DOHH2 (cell line): ENCODE results near the gene GGA1.
"Not testable (repeated sequence)": the region's sequence is repeated elsewhere in the genome, so short reads cannot be mapped to it uniquely, and the experiment has no call there.

Experiments used
- H3F3A ChIP-seq: fragments of 200-600 bp; sonication (generic), shearing (Covaris generic); 2 replicates; pipeline ENCODE4 v1.6.0; 2016; ENCODE audit warnings: antibody characterized with exemption, mild to moderate bottlenecking; ENCODE audit not compliant: control insufficient read depth, insufficient read depth
- H3K27ac ChIP-seq: fragments of 200-600 bp; sonication (generic); 2 replicates; pipeline ENCODE4 v1.5.1; 2014; ENCODE audit warnings: low read depth, mild to moderate bottlenecking, low read length, moderate library complexity
- H3K27me3 ChIP-seq: fragments of 200-600 bp; sonication (generic); 2 replicates; pipeline ENCODE4 v1.6.1; 2014; ENCODE audit warnings: mild to moderate bottlenecking, low read length, mixed read lengths; ENCODE audit not compliant: control insufficient read depth
- H3K36me3 ChIP-seq: fragments of 200-600 bp; sonication (generic); 2 replicates; pipeline ENCODE4 v1.6.1; 2014; ENCODE audit warnings: mild to moderate bottlenecking, low read length, moderate library complexity, mixed read lengths; ENCODE audit not compliant: control insufficient read depth
- H3K4me1 ChIP-seq: fragments of 200-600 bp; sonication (generic); 2 replicates; pipeline ENCODE4 v1.6.1; 2014; ENCODE audit warnings: mild to moderate bottlenecking, low read length, mixed read lengths; ENCODE audit not compliant: control insufficient read depth
- H3K4me2 ChIP-seq: fragments of 200-600 bp; sonication (generic); 2 replicates; pipeline ENCODE4 v1.6.0; 2014; ENCODE audit warnings: mild to moderate bottlenecking, low read length, moderate library complexity
- H3K4me3 ChIP-seq: fragments of 200-600 bp; sonication (generic); 2 replicates; pipeline ENCODE4 v1.5.1; 2014; ENCODE audit warnings: mild to moderate bottlenecking, low read length, mixed read lengths
- H3K79me2 ChIP-seq: fragments of 200-600 bp; sonication (generic); 2 replicates; pipeline ENCODE4 v1.6.1; 2014; ENCODE audit warnings: mild to moderate bottlenecking, low read length, mixed read lengths; ENCODE audit not compliant: control insufficient read depth
- H3K9me2 ChIP-seq: fragments of 200-600 bp; sonication (generic); replicated peaks from 2 replicates; pipeline ENCODE4 v1.6.1; 2014; ENCODE audit warnings: mild to moderate bottlenecking, low read length, mixed read lengths; ENCODE audit not compliant: control insufficient read depth
- H3K9me3 ChIP-seq: fragments of 200-600 bp; sonication (generic); 2 replicates; pipeline ENCODE4 v1.6.1; 2014; ENCODE audit warnings: antibody characterized with exemption, low read length, mixed read lengths; ENCODE audit not compliant: control insufficient read depth, insufficient read depth
- H4K20me1 ChIP-seq: fragments of 200-600 bp; sonication (generic); 2 replicates; pipeline ENCODE4 v1.6.0; 2014; ENCODE audit warnings: low read depth, mild to moderate bottlenecking, antibody characterized with exemption, low read length, moderate library complexity; ENCODE audit not compliant: control insufficient read depth, insufficient read depth
- EZH2phosphoT487 ChIP-seq: fragments of 200-600 bp; sonication (generic); IDR thresholded peaks from 2 replicates; pipeline ENCODE4 v1.6.1; 2017; ENCODE audit warnings: borderline replicate concordance, mild to moderate bottlenecking, antibody characterized with exemption, low read length, moderate library complexity, mixed read lengths
- TF ChIP-seq, protein P1 (sequence below): fragments of 200-600 bp; sonication (generic); IDR thresholded peaks from one replicate; pipeline ENCODE4 v1.5.1; 2014; ENCODE audit warnings: antibody characterized with exemption, mild to moderate bottlenecking, low read depth, low read length; ENCODE audit not compliant: poor library complexity, severe bottlenecking

Gene GGA1

DNA sequence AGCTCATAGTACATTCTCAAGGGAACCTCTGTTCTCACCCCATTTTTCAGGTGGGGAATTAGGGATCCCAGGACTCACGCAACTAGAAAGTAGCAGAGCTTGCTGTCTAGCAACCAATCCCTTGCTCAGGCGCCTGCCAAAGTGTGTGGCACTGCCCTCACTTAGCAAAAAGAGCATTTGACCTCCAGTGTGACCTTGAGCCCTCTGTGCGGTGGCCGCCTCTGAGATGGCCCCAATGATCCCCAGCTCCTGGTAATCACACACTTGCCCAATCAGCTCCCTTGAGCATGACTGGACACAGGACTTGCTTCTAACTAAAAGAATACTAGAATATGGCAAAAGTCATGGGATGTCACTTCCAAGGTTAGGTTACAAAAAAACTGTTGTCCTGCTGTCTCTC lies 26.1 kb upstream of the GGA1 start:
- Histone ChIP-seq H3K9me3 (no peaks in the 10 kb centered on the region), H3K27me3 (peaks cover 12% of the 10 kb centered on the region; the same call in 1 of the 2 replicates), H3K4me1 (no peaks in the 10 kb centered on the region), H3K79me2 (no peaks in the 10 kb centered on the region), H3K9me2 (no peaks in the 10 kb centered on the region), H3K36me3 (no peaks in the 10 kb centered on the region), H3K27ac (no peak overlapping the region), H3F3A (no peaks in the 10 kb centered on the region), H4K20me1 (no peaks in the 10 kb centered on the region), H3K4me3 (no peak overlapping the region), H3K4me2 (no peak overlapping the region)
- TF ChIP-seq EZH2phosphoT487, result no peak
- TF ChIP-seq, protein P1, sequence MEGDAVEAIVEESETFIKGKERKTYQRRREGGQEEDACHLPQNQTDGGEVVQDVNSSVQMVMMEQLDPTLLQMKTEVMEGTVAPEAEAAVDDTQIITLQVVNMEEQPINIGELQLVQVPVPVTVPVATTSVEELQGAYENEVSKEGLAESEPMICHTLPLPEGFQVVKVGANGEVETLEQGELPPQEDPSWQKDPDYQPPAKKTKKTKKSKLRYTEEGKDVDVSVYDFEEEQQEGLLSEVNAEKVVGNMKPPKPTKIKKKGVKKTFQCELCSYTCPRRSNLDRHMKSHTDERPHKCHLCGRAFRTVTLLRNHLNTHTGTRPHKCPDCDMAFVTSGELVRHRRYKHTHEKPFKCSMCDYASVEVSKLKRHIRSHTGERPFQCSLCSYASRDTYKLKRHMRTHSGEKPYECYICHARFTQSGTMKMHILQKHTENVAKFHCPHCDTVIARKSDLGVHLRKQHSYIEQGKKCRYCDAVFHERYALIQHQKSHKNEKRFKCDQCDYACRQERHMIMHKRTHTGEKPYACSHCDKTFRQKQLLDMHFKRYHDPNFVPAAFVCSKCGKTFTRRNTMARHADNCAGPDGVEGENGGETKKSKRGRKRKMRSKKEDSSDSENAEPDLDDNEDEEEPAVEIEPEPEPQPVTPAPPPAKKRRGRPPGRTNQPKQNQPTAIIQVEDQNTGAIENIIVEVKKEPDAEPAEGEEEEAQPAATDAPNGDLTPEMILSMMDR, result no peak

DNA sequence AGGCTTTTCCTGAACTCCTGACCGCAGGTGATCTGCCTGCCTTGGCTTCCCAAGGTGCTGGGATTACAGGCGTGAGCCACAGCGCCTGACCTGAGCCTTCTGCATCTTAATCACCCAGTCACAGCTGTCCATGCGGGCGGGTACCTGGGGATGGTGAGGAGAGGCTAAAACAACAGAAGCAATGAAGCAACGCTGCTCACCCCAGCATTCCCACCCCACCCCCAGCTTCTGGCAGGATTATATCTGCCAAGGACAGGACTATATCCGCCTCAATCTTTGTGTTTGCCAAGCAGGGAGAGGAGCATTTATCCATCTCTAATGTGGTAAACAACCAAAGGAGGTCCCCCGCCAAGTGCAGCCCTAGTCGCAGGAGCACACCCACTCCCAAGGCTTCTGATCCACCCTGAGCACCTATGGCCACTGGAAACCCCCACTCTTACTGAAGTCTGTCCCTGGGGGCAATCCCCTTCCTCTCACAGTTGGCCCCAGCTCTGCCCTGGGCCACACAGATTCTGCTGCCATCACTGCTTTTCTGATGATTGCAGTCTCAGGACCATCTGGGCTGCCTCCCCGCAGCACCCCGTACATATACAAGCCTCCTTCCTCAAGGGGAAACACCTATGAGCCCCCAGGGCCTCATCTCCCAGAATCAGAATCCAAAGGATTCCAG lies 20.0 kb upstream of the GGA1 start:
- H3K79me2 ChIP-seq, result no peaks in the 10 kb centered on the region
- H3K4me2 ChIP-seq, result no peak overlapping the region
- no peak overlapping the region for H3K4me3 ChIP-seq
- H3F3A ChIP-seq, result no peaks in the 10 kb centered on the region
- peaks cover 29% of the 10 kb centered on the region for H3K27me3 ChIP-seq
- no peak overlapping the region for H3K27ac ChIP-seq
- H4K20me1 ChIP-seq, result no peaks in the 10 kb centered on the region
- no peaks in the 10 kb centered on the region for H3K36me3 ChIP-seq
- TF ChIP-seq EZH2phosphoT487, result no peak
- TF ChIP-seq, protein P1, result no peak
- no peaks in the 10 kb centered on the region for H3K9me2 ChIP-seq
- H3K9me3 ChIP-seq, result no peaks in the 10 kb centered on the region
- H3K4me1 ChIP-seq, result peaks cover 5% of the 10 kb centered on the region

DNA sequence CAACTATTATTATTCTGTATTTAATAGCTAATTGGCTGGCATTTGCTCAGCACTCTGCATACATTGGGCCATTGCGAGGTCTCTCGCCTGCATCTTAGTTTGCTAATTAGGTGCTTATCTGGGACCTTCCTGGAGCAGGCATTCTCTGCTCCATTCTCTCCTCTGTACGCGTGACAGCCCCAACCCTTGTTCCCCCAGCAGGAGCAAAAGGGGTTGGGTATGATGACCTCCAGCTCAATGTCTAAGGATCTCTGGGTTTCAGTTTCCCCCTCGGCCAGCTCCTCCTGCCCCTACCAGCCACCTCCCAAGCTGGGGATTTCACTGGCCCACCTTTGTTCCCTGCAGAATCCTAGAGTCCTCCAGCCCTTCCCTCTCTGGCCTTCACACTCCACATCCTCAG lies 19.0 kb upstream of the GGA1 start:
- H3K36me3 ChIP-seq, result no peaks in the 10 kb centered on the region
- no peaks in the 10 kb centered on the region for H3K9me2 ChIP-seq
- H4K20me1 ChIP-seq, result no peaks in the 10 kb centered on the region
- no peak overlapping the region for H3K27ac ChIP-seq
- no peak overlapping the region for H3K4me2 ChIP-seq
- H3K9me3 ChIP-seq, result no peaks in the 10 kb centered on the region
- H3K79me2 ChIP-seq, result no peaks in the 10 kb centered on the region
- no peak overlapping the region for H3K4me3 ChIP-seq
- H3K27me3 ChIP-seq, result peaks cover 29% of the 10 kb centered on the region
- TF ChIP-seq EZH2phosphoT487, result no peak
- TF ChIP-seq, protein P1, result no peak
- no peaks in the 10 kb centered on the region for H3F3A ChIP-seq
- H3K4me1 ChIP-seq, result peaks cover 5% of the 10 kb centered on the region

DNA sequence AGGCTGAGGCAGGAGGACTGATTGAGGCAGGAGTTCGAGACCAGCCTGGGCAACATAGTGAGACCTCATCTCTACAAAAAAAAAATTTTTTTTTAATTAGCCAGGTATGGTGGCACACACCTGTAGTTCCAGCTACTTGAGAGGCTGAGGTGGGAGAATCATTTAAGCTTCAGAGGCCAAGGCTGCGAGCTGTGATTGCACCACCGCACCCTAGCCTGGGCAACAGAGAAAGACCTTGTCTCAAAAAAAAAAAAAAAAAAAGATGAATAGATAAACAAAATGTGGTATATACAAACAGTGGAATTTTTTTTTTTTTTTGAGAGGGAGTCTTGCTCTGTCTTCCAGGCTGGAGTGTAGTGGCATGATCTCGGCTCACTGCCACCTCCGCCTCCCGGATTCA lies 17.6 kb upstream of the GGA1 start:
- peaks cover 29% of the 10 kb centered on the region for H3K27me3 ChIP-seq

More for the DNA sequence above, 17.6 kb upstream of the GGA1 start:
- H3K79me2 ChIP-seq, H3K4me1 ChIP-seq, H3K9me3 ChIP-seq, H3K36me3 ChIP-seq, H3K27ac ChIP-seq, H3F3A ChIP-seq, H4K20me1 ChIP-seq, H3K9me2 ChIP-seq, H3K4me2 ChIP-seq, H3K4me3 ChIP-seq: not testable (repeated sequence)
